Stimulated activated CD4-positive, alpha-beta T cell treated with anti-CD3 and anti-CD28 coated beads, Interleukin-4, amount 100 ng/mL, for 48 hours (primary cell): ENCODE results near the gene FAM180A.
"Not testable (repeated sequence)": the region's sequence is repeated elsewhere in the genome, so short reads cannot be mapped to it uniquely, and the experiment has no call there.

Source experiments
- DNase-seq, 2 donors: peaks; one replicate each; pipeline ENCODE4 v3.0.0-alpha.2; 2020; ENCODE audit warnings: low read depth in 2 of 2

Gene FAM180A

GRCh38 chr7:135748770-135749169 lies at the start of gene FAM180A:
TSS of gene FAM180A (minus strand) at chr7:135748813. CDS start at chr7:135748580, 233 bp downstream.
- DNase-seq = no peak

DNA sequence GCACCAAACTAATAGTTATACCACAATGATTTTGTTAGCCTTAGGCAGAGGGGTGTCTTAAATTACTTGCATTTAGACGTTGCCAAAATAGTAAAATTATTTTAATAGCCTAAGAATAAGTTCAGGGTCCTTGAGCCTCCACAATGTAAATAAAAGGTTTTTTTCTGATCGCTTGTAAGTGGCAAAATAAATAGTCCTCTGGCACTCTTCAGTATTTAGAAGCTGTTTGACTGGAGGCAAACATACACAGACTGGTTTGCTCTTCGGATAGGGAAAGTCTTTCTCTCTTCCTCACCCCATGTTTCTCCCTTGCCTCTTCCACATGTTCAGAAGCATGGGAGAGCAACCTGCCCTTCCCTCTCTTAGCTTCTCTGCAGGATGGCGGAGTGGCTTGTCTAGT lies 49.5 kb upstream of the FAM180A start:
- DNase-seq = no peak

DNA sequence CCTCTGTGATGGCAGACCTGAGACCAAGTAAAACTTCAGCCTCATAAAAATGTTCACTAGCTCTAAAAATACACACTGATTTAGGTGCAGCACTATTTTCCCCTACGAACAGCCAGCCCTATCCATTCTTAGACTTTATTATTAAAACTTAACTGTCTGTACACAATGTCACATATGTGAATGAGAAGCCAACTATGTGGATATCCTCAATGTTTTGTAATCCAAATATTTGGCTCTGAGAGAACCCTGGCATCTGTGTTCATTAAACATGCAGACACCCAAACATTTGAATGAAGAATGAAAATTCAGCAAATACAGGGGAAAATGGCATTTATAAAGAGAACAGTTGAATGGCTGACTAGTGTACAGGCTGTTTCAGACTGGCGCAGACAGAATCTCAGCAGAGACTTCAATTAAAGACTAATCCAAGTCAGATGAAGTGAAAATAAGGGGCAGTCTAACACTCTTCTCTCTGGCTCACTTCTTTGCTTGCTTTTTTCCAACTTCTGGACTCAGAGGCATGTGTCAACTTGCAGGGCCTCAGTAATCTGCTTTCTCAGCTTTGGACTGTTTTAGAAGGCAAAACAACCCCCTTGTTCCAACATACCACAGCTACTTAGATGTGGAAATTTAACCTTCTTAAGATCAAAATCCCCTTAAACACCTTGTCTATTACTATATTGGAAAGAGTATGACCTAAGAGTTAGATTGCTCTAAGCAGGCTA lies 47.4 kb upstream of the FAM180A start:
- DNase-seq = no peak

- DNase-seq = no peak
Observed at GRCh38 chr7:135793841-135794240, 45.2 kb upstream of the FAM180A start.

GRCh38 chr7:135792866-135793265 lies 44.3 kb upstream of the FAM180A start:
- no peak for DNase-seq

GRCh38 chr7:135792363-135792668 lies 43.7 kb upstream of the FAM180A start:
- DNase-seq = no peak

DNA sequence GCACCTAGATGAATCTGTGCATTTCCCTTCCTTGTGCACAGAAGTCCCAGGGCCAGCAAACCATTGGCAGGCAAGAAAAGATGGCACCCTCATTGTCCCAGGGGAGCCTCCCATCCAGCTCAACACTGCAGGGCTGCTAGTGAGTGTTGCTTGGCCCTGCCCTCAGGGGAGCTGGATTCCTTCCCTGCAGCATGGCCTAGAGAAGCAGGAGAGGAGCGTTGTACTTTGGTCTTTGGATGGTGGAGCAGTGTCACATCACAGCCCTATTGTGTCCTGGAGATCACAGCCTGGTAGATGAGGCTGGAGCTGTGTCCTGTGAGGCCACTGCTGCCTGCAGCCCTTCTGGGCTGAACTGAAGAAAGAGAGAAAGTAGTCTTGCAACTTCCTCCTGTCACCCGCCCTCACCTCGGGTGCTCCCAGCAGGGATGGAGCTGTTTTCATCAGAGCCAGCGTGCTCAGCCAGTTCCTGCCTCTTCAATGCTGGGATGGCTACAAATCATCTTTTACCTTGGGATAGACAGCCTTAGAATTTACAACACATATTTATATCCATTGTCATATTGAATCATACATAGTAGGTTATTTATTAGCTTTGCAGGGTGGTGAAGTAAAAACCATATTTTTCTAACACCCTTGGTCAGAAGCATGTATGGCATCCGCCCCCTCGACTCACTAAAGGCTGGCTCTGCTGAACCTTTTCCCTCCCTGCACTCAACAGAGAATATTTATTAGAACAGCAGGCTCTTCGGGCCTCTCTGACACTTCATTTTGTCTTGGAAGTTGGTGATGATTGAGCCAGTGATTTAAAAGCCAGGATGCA lies 43.1 kb upstream of the FAM180A start:
- no peak for DNase-seq

DNA sequence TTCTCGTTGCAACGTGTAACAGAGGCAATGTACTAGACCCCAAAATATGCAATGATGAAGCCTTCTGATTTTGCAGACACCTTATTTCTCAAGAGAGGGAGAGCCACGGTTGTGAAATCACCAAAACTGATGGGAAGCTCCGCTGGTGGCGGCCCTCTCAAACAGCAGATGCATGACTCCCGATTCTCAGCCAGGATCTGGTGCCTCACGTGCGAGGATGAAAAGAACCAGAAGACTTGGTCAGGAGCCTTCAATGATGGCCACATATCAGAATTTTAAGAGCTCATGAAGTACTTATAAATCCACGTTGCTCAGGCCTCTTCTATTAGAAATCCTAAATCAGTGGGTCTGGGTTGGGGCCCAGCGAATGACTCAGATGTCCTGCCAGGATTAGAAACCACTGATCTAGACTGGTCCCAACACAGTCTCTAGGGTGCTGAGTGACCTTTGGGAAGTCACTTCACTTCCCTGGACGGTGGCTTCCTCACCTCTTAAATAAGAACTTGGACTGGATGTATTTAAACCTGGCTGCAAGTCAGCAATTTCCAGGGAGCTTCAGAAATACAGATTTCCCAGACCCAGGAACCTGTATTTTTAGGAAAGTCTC lies 41.9 kb upstream of the FAM180A start:
- DNase-seq = no peak

GRCh38 chr7:135789956-135790355 lies 41.3 kb upstream of the FAM180A start:
- DNase-seq = no peak

GRCh38 chr7:135789431-135789830 lies 40.8 kb upstream of the FAM180A start:
- DNase-seq = no peak

- DNase-seq = no peak
Observed at GRCh38 chr7:135786911-135787310, 38.3 kb upstream of the FAM180A start.

DNA sequence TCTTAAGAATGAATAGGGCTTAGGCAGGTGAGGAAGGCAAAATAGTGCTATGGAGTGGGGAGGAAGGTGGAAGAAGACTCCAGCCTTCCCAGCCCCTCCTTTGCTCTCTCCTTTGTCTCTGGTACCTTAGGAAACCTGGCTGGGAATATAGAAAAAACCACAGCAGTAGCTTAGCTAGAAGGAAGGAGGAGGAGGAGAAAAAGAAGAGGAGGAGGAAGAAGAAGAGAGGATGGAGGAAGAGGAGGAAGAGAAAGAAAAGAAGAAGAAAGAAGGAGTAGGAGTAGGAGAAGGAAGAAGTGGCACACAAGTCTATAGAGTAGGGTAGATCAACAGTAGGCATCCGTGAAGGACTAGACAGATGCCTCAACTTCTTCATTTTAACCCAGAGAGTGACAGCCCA lies 36.5 kb upstream of the FAM180A start:
- no peak for DNase-seq

DNA sequence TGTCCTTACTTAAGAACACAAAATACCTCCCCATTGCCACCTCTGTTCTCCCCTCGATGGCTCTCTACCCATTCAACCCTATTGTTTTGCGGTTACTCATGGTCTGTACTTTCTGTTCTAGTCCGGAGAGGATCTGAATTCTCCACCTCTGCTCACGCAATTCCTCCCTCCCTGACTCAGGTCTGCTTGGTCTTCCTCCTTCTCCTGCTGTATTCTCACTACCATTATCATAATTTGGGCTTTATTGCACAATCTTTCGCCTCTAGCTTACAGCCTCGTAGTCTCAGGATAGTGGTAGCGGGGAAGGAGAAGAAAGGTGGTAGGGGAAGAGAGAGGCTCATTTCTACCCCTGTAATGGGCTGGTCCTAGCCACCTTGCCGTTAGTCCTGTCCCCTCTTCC lies 35.4 kb upstream of the FAM180A start:
- DNase-seq = no peak

GRCh38 chr7:135782801-135783200 lies 34.2 kb upstream of the FAM180A start:
- DNase-seq = no peak

DNA sequence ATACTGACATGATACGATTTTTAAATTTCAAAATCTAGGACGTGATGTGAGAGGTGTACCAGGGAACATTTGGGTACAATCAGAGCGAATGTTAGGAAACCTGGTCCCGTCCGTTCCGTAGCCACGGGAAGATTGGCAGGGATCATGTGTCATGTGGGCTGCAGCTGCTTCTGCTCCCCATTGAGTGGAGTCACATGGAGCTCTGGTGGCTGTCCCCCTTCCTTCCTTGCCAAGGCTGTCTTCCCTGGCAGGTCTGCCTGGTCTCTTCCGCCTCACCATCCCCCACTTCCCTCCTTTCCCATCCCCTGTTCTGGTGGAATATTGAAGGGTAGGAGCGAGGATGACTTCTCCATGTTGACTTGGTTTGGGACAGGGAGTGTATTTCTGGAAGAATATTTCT lies 33.8 kb upstream of the FAM180A start:
- DNase-seq = no peak

DNA sequence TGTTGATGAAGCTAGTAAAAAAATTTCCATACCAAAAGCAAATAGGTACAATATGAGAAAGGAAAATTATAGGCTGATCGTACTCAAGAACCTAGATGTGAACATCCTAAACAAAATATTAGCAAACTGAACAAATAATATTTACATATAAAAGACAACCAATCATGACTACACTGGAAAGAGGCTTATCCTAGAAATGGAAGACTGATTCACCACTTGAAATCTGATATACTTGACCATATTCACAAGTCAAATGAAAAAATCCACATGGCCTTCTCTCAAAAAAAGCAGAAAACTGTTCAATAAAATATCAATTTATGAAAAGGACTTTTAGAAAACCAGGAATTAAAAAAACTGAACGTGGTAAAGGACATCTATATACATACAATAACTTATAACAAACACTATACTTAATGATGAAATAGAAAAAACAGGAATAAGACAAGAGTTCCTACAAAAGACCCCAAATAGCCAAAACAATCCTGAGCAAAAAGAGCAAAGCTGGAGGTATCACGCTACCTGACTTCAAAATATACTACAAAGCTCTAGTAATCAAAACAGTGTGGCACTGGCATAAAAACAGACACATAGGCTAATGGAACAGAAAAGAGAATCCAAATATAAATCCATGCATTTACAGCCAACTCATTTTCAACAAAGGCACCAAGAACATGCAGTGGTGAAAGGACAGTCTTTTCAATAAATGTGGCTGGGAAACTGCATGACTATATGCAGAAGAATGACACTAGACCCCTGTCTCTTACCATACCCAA lies 29.2 kb upstream of the FAM180A start:
- DNase-seq = no peak

DNA sequence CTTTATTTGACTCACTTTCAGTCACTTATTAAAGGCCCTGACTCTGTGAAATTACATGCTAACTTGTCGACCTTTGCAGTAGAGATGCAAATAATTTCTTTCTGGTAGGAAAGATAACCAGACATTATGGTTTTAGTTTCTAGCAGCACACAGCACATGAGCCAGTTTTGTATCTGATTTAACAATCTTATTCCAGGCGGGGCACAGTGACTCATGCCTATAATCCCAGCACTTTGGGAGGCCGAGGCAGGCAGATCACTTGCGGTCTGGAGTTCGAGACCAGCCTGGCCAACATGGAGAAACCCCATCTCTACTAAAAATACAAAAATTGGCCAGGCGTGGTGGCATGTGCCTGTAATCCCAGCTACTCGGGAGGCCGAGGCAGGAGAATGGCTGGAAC lies 27.3 kb upstream of the FAM180A start:
- DNase-seq = not testable (repeated sequence)

DNA sequence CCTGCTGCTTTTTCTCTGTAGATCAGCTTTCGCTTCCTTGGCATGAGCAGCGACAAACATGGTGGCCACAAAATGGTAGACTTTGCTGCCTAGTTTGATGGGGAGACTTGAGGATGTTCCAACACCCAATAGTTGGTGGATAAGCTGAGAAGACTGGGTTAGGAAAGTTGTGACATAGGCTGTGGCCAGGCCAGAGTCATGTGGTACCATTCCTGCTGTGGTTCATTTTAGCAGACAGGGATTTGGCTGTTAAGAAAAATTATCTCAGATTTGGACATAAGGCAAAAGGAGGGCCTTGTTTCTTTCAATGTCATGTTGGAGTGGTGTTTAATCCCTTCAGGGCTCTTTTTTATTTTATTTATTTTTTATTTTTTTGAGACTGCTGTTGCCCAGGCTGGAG lies 26.6 kb upstream of the FAM180A start:
- no peak for DNase-seq

GRCh38 chr7:135774284-135774683 lies 25.7 kb upstream of the FAM180A start:
- DNase-seq = no peak

GRCh38 chr7:135773464-135773863 lies 24.9 kb upstream of the FAM180A start:
- no peak for DNase-seq

- DNase-seq = no peak
Observed at GRCh38 chr7:135772639-135773222, 24.1 kb upstream of the FAM180A start.
